GM18517 (cell line): Measurements from ENCODE around the gene CRISP3.
"Not testable (repeated sequence)": the region's sequence is repeated elsewhere in the genome, so short reads cannot be mapped to it uniquely, and the experiment has no call there.

Source experiments
- ATAC-seq: cut with Tn5 transposase; IDR thresholded peaks from one replicate; pipeline ENCODE4 v1.9.1; 2021; ENCODE audit warnings: mild to moderate bottlenecking, moderate library complexity; ENCODE audit not compliant: unreplicated experiment

The CRISP3 gene

GRCh38 chr6:49744259-49744658, at the start of gene CRISP3:
Gene CRISP3 (minus strand): TSS chr6:49744388. CDS start chr6:49744367, 21 bp downstream.
- no peak for ATAC-seq

GRCh38 chr6:49790341-49790740, 46.2 kb upstream of the CRISP3 start:
- no peak for ATAC-seq

- ATAC-seq, result no peak
Observed at GRCh38 chr6:49787176-49787575, 43.0 kb upstream of the CRISP3 start, which contains the start of gene PGK2. Gene PGK2 (minus strand): TSS chr6:49787285. CDS start chr6:49787187, 98 bp downstream.

- no peak for ATAC-seq
Observed at GRCh38 chr6:49784272-49784671, 40.1 kb upstream of the CRISP3 start.

GRCh38 chr6:49782725-49783124, 38.5 kb upstream of the CRISP3 start:
- ATAC-seq, result no peak

- no peak for ATAC-seq
Observed at GRCh38 chr6:49782293-49782692, 38.1 kb upstream of the CRISP3 start.

- ATAC-seq, result no peak
Observed at GRCh38 chr6:49776444-49776843, 32.3 kb upstream of the CRISP3 start.

- no peak for ATAC-seq
Observed at GRCh38 chr6:49775043-49775442, 30.9 kb upstream of the CRISP3 start.

GRCh38 chr6:49772285-49772684, 28.1 kb upstream of the CRISP3 start:
- no peak for ATAC-seq

GRCh38 chr6:49766762-49767161, 22.6 kb upstream of the CRISP3 start:
- no peak for ATAC-seq

GRCh38 chr6:49764571-49765236, 20.5 kb upstream of the CRISP3 start:
- ATAC-seq, result no peak

- no peak for ATAC-seq
Observed at GRCh38 chr6:49743429-49743828, 759 bp downstream of the CRISP3 start.

GRCh38 chr6:49739423-49739822, 4.8 kb downstream of the CRISP3 start:
- ATAC-seq, result no peak

- ATAC-seq, result no peak
Observed at GRCh38 chr6:49736017-49736508, 8.1 kb downstream of the CRISP3 start.

GRCh38 chr6:49733680-49734079, 10.5 kb downstream of the CRISP3 start:
- no peak for ATAC-seq

- no peak for ATAC-seq
Observed at GRCh38 chr6:49732781-49733180, 11.4 kb downstream of the CRISP3 start.

- ATAC-seq, result no peak
Observed at GRCh38 chr6:49730251-49730650, 13.9 kb downstream of the CRISP3 start.

- ATAC-seq, result not testable (repeated sequence)
Observed at GRCh38 chr6:49723917-49724316, 20.3 kb downstream of the CRISP3 start.

GRCh38 chr6:49721297-49721696, 22.9 kb downstream of the CRISP3 start:
- no peak for ATAC-seq

- no peak for ATAC-seq
Observed at GRCh38 chr6:49720372-49720771, 23.8 kb downstream of the CRISP3 start.

GRCh38 chr6:49713346-49713745, 30.8 kb downstream of the CRISP3 start, which contains the start of gene CRISP2:
Gene CRISP2 (minus strand): TSS chr6:49713543. CDS start chr6:49709196, 4,347 bp downstream.
- ATAC-seq, result no peak

- ATAC-seq, result no peak
Observed at GRCh38 chr6:49698478-49698877, 45.7 kb downstream of the CRISP3 start.

- ATAC-seq, result no peak
Observed at GRCh38 chr6:49693512-49693911, 50.7 kb downstream of the CRISP3 start.
